ENCODE measurements around the gene CALML6. TPM values are rescaled to one million over a fixed set of nuclear protein-coding genes. Genes with fewer than 3 reads are reported as not detected.

The CALML6 gene
- total RNA-seq, 1 experiment from 2014 or later, result 1.5 TPM

DNA sequence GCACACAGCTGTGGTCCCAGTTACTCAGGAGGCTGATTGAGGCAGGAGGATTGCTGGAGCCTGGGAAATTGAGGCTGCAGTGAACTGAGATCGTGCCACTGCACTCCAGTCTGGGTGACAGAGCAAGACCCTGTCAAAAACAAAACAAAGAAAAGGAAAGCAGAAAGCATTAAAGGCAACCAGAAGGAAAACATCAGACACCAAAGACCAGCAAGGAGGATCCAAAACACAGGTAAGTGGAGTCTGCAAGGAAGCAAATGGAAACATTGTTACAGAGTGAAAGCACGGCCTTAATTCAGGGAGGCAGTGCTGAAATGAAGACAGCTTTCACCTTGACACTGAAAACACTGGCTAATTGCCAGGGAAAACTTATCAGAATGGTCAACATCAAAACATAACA is 47.7 kb downstream of the CALML6 start:
- Histone ChIP-seq H3K4me1 (ENCODE audit: control insufficient read depth, insufficient read depth, low read length) (peaks cover 10% of the 10 kb centered on the region), H3K9me3 (ENCODE audit: control insufficient read depth, insufficient read depth, low read depth, low read length) (no peaks in the 10 kb centered on the region), H3K27ac (ENCODE audit: low read length) (no peak overlapping the region), H3K4me3 (ENCODE audit: low read depth in 2 of 2, low read length in 2 of 2) (no peak overlapping the region), H3K27me3 (ENCODE audit: control insufficient read depth, insufficient read depth, low read length) (no peaks in the 10 kb centered on the region), H3K36me3 (ENCODE audit: control insufficient read depth, insufficient read depth, low read length) (no peaks in the 10 kb centered on the region)
- POLR2A ChIA-PET, result no interaction called here
- CTCF ChIA-PET, result no interaction called here
- intact Hi-C loops (cut with micrococcal nuclease; ENCODE audit: unreplicated experiment), result no loop called here
- TF ChIP-seq SIN3A (IDR thresholded peaks at IDR 0.05; ENCODE audit: borderline replicate concordance, insufficient read depth, low read depth, low read length) (no peak), POLR2AphosphoS5 (IDR thresholded peaks at IDR 0.05; ENCODE audit: low read depth, low read length) (no peak), TCF7L2 (IDR thresholded peaks at IDR 0.05; ENCODE audit: low read depth, low read length) (no peak)
- TF ChIP-seq, protein P1, sequence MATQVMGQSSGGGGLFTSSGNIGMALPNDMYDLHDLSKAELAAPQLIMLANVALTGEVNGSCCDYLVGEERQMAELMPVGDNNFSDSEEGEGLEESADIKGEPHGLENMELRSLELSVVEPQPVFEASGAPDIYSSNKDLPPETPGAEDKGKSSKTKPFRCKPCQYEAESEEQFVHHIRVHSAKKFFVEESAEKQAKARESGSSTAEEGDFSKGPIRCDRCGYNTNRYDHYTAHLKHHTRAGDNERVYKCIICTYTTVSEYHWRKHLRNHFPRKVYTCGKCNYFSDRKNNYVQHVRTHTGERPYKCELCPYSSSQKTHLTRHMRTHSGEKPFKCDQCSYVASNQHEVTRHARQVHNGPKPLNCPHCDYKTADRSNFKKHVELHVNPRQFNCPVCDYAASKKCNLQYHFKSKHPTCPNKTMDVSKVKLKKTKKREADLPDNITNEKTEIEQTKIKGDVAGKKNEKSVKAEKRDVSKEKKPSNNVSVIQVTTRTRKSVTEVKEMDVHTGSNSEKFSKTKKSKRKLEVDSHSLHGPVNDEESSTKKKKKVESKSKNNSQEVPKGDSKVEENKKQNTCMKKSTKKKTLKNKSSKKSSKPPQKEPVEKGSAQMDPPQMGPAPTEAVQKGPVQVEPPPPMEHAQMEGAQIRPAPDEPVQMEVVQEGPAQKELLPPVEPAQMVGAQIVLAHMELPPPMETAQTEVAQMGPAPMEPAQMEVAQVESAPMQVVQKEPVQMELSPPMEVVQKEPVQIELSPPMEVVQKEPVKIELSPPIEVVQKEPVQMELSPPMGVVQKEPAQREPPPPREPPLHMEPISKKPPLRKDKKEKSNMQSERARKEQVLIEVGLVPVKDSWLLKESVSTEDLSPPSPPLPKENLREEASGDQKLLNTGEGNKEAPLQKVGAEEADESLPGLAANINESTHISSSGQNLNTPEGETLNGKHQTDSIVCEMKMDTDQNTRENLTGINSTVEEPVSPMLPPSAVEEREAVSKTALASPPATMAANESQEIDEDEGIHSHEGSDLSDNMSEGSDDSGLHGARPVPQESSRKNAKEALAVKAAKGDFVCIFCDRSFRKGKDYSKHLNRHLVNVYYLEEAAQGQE (IDR thresholded peaks at IDR 0.05; ENCODE audit: insufficient read depth in 1 of 2, low read depth in 2 of 2, low read length in 1 of 2), result no peak
- TF ChIP-seq, protein P2, sequence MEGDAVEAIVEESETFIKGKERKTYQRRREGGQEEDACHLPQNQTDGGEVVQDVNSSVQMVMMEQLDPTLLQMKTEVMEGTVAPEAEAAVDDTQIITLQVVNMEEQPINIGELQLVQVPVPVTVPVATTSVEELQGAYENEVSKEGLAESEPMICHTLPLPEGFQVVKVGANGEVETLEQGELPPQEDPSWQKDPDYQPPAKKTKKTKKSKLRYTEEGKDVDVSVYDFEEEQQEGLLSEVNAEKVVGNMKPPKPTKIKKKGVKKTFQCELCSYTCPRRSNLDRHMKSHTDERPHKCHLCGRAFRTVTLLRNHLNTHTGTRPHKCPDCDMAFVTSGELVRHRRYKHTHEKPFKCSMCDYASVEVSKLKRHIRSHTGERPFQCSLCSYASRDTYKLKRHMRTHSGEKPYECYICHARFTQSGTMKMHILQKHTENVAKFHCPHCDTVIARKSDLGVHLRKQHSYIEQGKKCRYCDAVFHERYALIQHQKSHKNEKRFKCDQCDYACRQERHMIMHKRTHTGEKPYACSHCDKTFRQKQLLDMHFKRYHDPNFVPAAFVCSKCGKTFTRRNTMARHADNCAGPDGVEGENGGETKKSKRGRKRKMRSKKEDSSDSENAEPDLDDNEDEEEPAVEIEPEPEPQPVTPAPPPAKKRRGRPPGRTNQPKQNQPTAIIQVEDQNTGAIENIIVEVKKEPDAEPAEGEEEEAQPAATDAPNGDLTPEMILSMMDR (IDR thresholded peaks at IDR 0.05), result no peak
- BruUV-seq (replicated peaks), result no TSS peak
- in situ Hi-C loops (cut with HindIII; ENCODE audit: low pct_unique_long_range_greater_than_20kb, low sequenced_read_pairs), result no loop called here
- no peak for DNase-seq (ENCODE audit: low read depth, low spot score)
- no peak for ATAC-seq

DNA sequence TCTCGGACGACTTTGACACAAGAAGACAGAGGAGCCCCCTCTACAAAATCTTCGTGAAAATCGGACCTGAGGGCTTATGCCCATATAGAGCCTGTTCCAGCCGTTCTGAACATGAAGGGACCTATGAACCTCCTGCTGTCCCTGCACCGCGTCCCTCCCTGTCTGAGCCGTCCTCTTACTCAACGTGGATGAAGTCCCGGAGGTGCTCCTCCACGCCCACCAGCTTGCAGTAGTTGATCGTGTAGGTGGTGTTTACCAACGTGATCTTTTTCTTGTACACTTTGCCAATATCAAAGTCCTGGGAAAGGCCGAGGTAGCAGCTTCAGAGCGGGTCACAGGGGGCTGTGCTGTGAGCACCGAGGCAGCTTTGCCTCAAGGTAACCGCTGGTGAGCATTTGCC is 48.5 kb downstream of the CALML6 start:
- Histone ChIP-seq H3K9me3 (ENCODE audit: control insufficient read depth, insufficient read depth, low read depth, low read length) (no peaks in the 10 kb centered on the region), H3K4me3 (ENCODE audit: low read depth in 2 of 2, low read length in 2 of 2) (no peak overlapping the region), H3K36me3 (ENCODE audit: control insufficient read depth, insufficient read depth, low read length) (no peaks in the 10 kb centered on the region), H3K27me3 (ENCODE audit: control insufficient read depth, insufficient read depth, low read length) (no peaks in the 10 kb centered on the region), H3K4me1 (ENCODE audit: control insufficient read depth, insufficient read depth, low read length) (peaks cover 10% of the 10 kb centered on the region), H3K27ac (ENCODE audit: low read length) (no peak overlapping the region)
- TF ChIP-seq POLR2AphosphoS5 (IDR thresholded peaks at IDR 0.05; ENCODE audit: low read depth, low read length), result no peak
- no peak for TF ChIP-seq TCF7L2 (IDR thresholded peaks at IDR 0.05; ENCODE audit: low read depth, low read length)
- CTCF ChIA-PET, result no interaction called here
- BruUV-seq (replicated peaks), result no TSS peak
- intact Hi-C loops (cut with micrococcal nuclease; ENCODE audit: unreplicated experiment) (no loop called here), in situ Hi-C loops (cut with HindIII; ENCODE audit: low pct_unique_long_range_greater_than_20kb, low sequenced_read_pairs) (no loop called here)
- POLR2A ChIA-PET, result interaction anchor here (0.6 kb wide), 1 partner anchor 123 kb away, joined by 8 read pairs; no protein-coding TSS in a partner anchor
- no peak for ATAC-seq
- DNase-seq (ENCODE audit: low read depth, low spot score), result no peak

DNA sequence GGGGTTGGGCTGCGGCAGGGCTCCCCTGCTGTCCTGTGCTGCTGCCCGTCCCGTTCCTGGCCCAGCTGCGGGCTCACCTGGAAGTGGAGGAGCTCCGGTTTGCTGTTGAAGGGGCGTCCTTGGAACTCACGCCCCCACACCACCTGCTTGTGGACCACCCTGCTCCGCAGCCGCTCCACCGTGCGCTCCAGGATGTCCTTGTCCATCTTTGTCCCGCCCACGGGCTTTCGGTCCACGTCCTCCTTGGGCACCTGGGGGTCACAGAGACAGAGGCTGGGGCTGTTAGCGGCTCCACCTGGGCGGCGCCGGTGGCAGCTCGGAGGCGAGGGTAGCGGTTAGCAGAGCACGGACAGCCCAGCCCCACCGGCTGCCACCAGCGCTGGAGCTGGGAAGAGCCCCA is 49.8 kb downstream of the CALML6 start:
- no TSS peak for BruUV-seq (replicated peaks)
- Histone ChIP-seq H3K9me3 (ENCODE audit: control insufficient read depth, insufficient read depth, low read depth, low read length) (no peaks in the 10 kb centered on the region), H3K36me3 (ENCODE audit: control insufficient read depth, insufficient read depth, low read length) (no peaks in the 10 kb centered on the region), H3K27me3 (ENCODE audit: control insufficient read depth, insufficient read depth, low read length) (no peaks in the 10 kb centered on the region), H3K27ac (ENCODE audit: low read length) (no peak overlapping the region), H3K4me1 (ENCODE audit: control insufficient read depth, insufficient read depth, low read length) (peaks cover 8% of the 10 kb centered on the region), H3K4me3 (ENCODE audit: low read depth in 2 of 2, low read length in 2 of 2) (no peak overlapping the region)
- ChIA-PET POLR2A (no interaction called here), CTCF (interaction anchor here (1.7 kb wide), 1 partner anchor 80 kb away, joined by 6 read pairs; no protein-coding TSS in a partner anchor)
- DNase-seq (ENCODE audit: low read depth, low spot score), result no peak
- intact Hi-C loops (cut with micrococcal nuclease; ENCODE audit: unreplicated experiment), result no loop called here
- TF ChIP-seq POLR2AphosphoS5 (IDR thresholded peaks at IDR 0.05; ENCODE audit: low read depth, low read length) (no peak), SIN3A (IDR thresholded peaks at IDR 0.05; ENCODE audit: borderline replicate concordance, insufficient read depth, low read depth, low read length) (no peak), TCF7L2 (IDR thresholded peaks at IDR 0.05; ENCODE audit: low read depth, low read length) (no peak)
- TF ChIP-seq, protein P1 (IDR thresholded peaks at IDR 0.05; ENCODE audit: insufficient read depth in 1 of 2, low read depth in 2 of 2, low read length in 1 of 2), result no peak
- TF ChIP-seq, protein P2 (IDR thresholded peaks at IDR 0.05), result no peak
- no peak for ATAC-seq
- in situ Hi-C loops (cut with HindIII; ENCODE audit: low pct_unique_long_range_greater_than_20kb, low sequenced_read_pairs), result no loop called here
